Prostate gland (tissue), 2 donors: ENCODE measurements around the gene HAUS5. TPM values are rescaled to one million over a fixed set of nuclear protein-coding genes. Genes with fewer than 3 reads are reported as not detected.

ENCODE experiments used
- DNase-seq: peaks from one replicate; pipeline ENCODE4 v3.0.0-alpha.2; 2019; ENCODE audit warnings: low spot score
- H3K27ac ChIP-seq, 2 donors: fragments of 200-600 bp; sonication (generic); 2 replicates each; pipeline ENCODE4 v1.5.1; 2017 to 2019
- H3K27me3 ChIP-seq: fragments of 200-600 bp; sonication (generic); replicated peaks from 2 replicates; pipeline ENCODE4 v1.5.1; 2019; ENCODE audit not compliant: insufficient read depth
- H3K36me3 ChIP-seq, 2 donors: fragments of 200-600 bp; sonication (generic); 1 replicate in 1 of 2; 2 replicates in 1 of 2; pipeline versions ENCODE4 v1.5.1 to v1.8.1; 2017 to 2019
- H3K4me1 ChIP-seq: fragments of 200-600 bp; sonication (generic); replicated peaks from 2 replicates; pipeline ENCODE4 v1.5.1; 2019
- H3K4me3 ChIP-seq, 2 donors: fragments of 200-600 bp; sonication (generic); 2 replicates each; pipeline ENCODE4 v1.5.1; 2017 to 2019
- H3K9me3 ChIP-seq: fragments of 200-600 bp; sonication (generic); 2 replicates; pipeline ENCODE4 v1.5.1; 2017
- POLR2A ChIP-seq: fragments of 450-650 bp; IDR thresholded peaks from one replicate; pipeline ENCODE4 v1.6.1; 2016; ENCODE audit warnings: antibody characterized with exemption, mild to moderate bottlenecking
- POLR2AphosphoS5 ChIP-seq: sonication (generic); formaldehyde crosslinking; IDR thresholded peaks from one replicate; pipeline ENCODE4 v1.6.1; 2017; ENCODE audit warnings: antibody characterized with exemption
- WGBS: methylation state at CpG from one replicate; pipeline ENCODE4 v1.1.5; 2018; 5-methylcytosine and 5-hydroxymethylcytosine counted together
- intact Hi-C: fragments of 100-400 bp; cut with DNase I; formaldehyde crosslinking; loops from one replicate; pipeline ENCODE4 v1.14.2; 2022
- total RNA-seq, 2 donors: library from RNA; depleted of rRNA; stranded (reverse); fragments of >200 nt; gene quantifications; one replicate each; pipeline ENCODE4 v1.1.0, GENCODE V29; 2016
- TF ChIP-seq, protein P1 (sequence below), 4 experiments: fragments of 200-600 bp in 2 of 4; fragments of 450-650 bp in 2 of 4; sonication (generic) in 2 of 4; IDR thresholded peaks; 1 replicate in 3 of 4; 2 replicates in 1 of 4; pipeline ENCODE4 v1.5.1; 2016 to 2019; ENCODE audit warnings: antibody characterized with exemption in 4 of 4, mild to moderate bottlenecking in 2 of 4, moderate library complexity in 2 of 4

HAUS5 gene
- total RNA-seq, 2 donors from 2014 or later: 10.0 to 17.5 TPM

GRCh38 chr19:35566738-35567137 is 45.8 kb upstream of the HAUS5 start:
- no peak overlapping the region for H3K27ac ChIP-seq
- no peaks in the 10 kb centered on the region for H3K36me3 ChIP-seq
- H3K27me3 ChIP-seq: peaks cover 4% of the 10 kb centered on the region
- WGBS: 85% methylated on average over 7 of the region's 7 CpGs
- no peaks in the 10 kb centered on the region for H3K4me1 ChIP-seq
- intact Hi-C loops: no loop called here
- no peak for TF ChIP-seq POLR2A
- TF ChIP-seq, protein P1, sequence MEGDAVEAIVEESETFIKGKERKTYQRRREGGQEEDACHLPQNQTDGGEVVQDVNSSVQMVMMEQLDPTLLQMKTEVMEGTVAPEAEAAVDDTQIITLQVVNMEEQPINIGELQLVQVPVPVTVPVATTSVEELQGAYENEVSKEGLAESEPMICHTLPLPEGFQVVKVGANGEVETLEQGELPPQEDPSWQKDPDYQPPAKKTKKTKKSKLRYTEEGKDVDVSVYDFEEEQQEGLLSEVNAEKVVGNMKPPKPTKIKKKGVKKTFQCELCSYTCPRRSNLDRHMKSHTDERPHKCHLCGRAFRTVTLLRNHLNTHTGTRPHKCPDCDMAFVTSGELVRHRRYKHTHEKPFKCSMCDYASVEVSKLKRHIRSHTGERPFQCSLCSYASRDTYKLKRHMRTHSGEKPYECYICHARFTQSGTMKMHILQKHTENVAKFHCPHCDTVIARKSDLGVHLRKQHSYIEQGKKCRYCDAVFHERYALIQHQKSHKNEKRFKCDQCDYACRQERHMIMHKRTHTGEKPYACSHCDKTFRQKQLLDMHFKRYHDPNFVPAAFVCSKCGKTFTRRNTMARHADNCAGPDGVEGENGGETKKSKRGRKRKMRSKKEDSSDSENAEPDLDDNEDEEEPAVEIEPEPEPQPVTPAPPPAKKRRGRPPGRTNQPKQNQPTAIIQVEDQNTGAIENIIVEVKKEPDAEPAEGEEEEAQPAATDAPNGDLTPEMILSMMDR (IDR thresholded peaks at IDR 0.05): no peak
- TF ChIP-seq POLR2AphosphoS5: no peak
- no peak for DNase-seq
- no peaks in the 10 kb centered on the region for H3K9me3 ChIP-seq
- H3K4me3 ChIP-seq: no peak overlapping the region

- no peak for TF ChIP-seq POLR2A
- TF ChIP-seq POLR2AphosphoS5: no peak
- TF ChIP-seq, protein P1 (IDR thresholded peaks at IDR 0.05): no peak
- intact Hi-C loops: no loop called here
Observed at GRCh38 chr19:35569281-35569781, 43.2 kb upstream of the HAUS5 start.

GRCh38 chr19:35571406-35571965 is 41.0 kb upstream of the HAUS5 start:
- DNase-seq: no peak
- no peak for TF ChIP-seq POLR2AphosphoS5
- no peak for TF ChIP-seq POLR2A
- TF ChIP-seq, protein P1 (IDR thresholded peaks at IDR 0.05): no peak
- intact Hi-C loops: no loop called here
- Histone ChIP-seq H3K4me1 (no peaks in the 10 kb centered on the region), H3K36me3 (no peaks in the 10 kb centered on the region), H3K27ac (no peak overlapping the region), H3K9me3 (no peaks in the 10 kb centered on the region), H3K27me3 (no peaks in the 10 kb centered on the region), H3K4me3 (no peak overlapping the region)
- WGBS: 92% methylated on average over 1 of the region's 1 CpG

More at GRCh38 chr19:35569281-35569781, 43.2 kb upstream of the HAUS5 start:
- Histone ChIP-seq H3K27ac (no peak overlapping the region), H3K4me1 (no peaks in the 10 kb centered on the region), H3K36me3 (no peaks in the 10 kb centered on the region), H3K4me3 (no peak overlapping the region), H3K27me3 (no peaks in the 10 kb centered on the region), H3K9me3 (no peaks in the 10 kb centered on the region)
- 63% methylated on average over 5 of the region's 5 CpGs for WGBS
- DNase-seq: no peak

- DNase-seq: no peak
- intact Hi-C loops: no loop called here
- Histone ChIP-seq H3K9me3 (no peaks in the 10 kb centered on the region), H3K4me1 (no peaks in the 10 kb centered on the region), H3K27ac (no peak overlapping the region), H3K36me3 (no peaks in the 10 kb centered on the region), H3K4me3 (no peak overlapping the region), H3K27me3 (no peaks in the 10 kb centered on the region)
- TF ChIP-seq POLR2AphosphoS5: no peak
- WGBS: 27% methylated on average over 1 of the region's 1 CpG
Observed at GRCh38 chr19:35577918-35578317, 34.6 kb upstream of the HAUS5 start.

DNA sequence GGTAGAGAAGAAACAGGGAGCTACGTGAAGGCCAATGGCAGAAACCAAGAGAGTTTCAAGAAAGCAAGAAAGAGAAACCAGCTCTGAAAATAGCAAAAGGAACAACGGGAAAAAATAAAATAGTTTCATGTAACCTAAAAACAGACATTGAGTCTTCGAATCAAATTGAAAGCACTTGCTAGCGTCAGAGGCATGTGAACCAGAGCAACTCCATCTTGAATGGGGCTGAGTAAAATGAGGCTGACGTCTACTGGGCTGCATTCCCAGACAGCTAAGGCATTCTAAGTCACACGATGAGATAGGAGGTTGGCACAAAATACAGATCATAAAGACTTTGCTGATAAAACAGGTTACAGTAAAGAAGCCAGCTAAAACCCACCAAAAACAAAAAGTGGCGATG is 33.8 kb upstream of the HAUS5 start:
- no peak for DNase-seq
- no peaks in the 10 kb centered on the region for H3K36me3 ChIP-seq
- 67% methylated on average over 7 of the region's 7 CpGs for WGBS
- no peaks in the 10 kb centered on the region for H3K27me3 ChIP-seq
- no peak overlapping the region for H3K27ac ChIP-seq
- no peaks in the 10 kb centered on the region for H3K9me3 ChIP-seq
- no peaks in the 10 kb centered on the region for H3K4me1 ChIP-seq
- H3K4me3 ChIP-seq: no peak overlapping the region
- intact Hi-C loops: no loop called here
- TF ChIP-seq POLR2A (no peak), POLR2AphosphoS5 (no peak)
- TF ChIP-seq, protein P1 (IDR thresholded peaks at IDR 0.05): no peak
